Measurements from ENCODE around the gene LCLAT1. TPM values are rescaled to one million over a fixed set of nuclear protein-coding genes. Genes with fewer than 3 reads are reported as not detected.

Gene LCLAT1
- total and polyA plus RNA-seq, 2 of the 4 experiments (the other 2 are of a cell fraction) = 7.5 to 11.5 TPM

- H3K9me1 ChIP-seq (ENCODE audit: insufficient read depth, low read length) = peaks cover 8% of the 10 kb centered on the region
- H3K4me2 ChIP-seq (ENCODE audit: low read depth, low read length) = peak overlapping the region; percentile 60
- peaks cover 20% of the 10 kb centered on the region for H3K4me1 ChIP-seq (ENCODE audit: control insufficient read depth, insufficient read depth, low read length)
- H3K14ac ChIP-seq (replicated peaks; ENCODE audit: low read depth, low read length) = peak overlapping the region; percentile 79
- H4K8ac ChIP-seq (ENCODE audit: low read depth in 2 of 2, low read length in 2 of 2) = peak overlapping the region; percentile 29 to 88; a peak in 3 of 4 replicates
- H2BK15ac ChIP-seq (ENCODE audit: low read depth, low read length) = peak overlapping the region; percentile 52; the same call in 2 of the 3 replicates
- no peaks in the 10 kb centered on the region for H3K27me3 ChIP-seq (ENCODE audit: control insufficient read depth, insufficient read depth, low read length)
- BruUV-seq (replicated peaks) = no TSS peak
- in situ Hi-C loops (cut with MboI; ENCODE audit: low sequenced_read_pairs) (no loop called here), dilution Hi-C loops (cut with HindIII; ENCODE audit: low sequenced_read_pairs, unreplicated experiment) (no loop called here), intact Hi-C loops (cut with micrococcal nuclease) (no loop called here)
- no peaks in the 10 kb centered on the region for H4K20me1 ChIP-seq (ENCODE audit: insufficient read depth, low read length)
- H3K4ac ChIP-seq (ENCODE audit: low read depth, low read length) = peak overlapping the region; percentile 91
- H3K9me3 ChIP-seq (ENCODE audit: control insufficient read depth, insufficient read depth, low read length) = no peaks in the 10 kb centered on the region
- H3K18ac ChIP-seq (ENCODE audit: low read depth, low read length) = peak overlapping the region; percentile 85
- H3K9ac ChIP-seq (ENCODE audit: low read depth, low read length) = peak overlapping the region; percentile 41
- H3K27ac ChIP-seq (ENCODE audit: insufficient read depth, low read length) = peak overlapping the region; percentile 87
- H2AFZ ChIP-seq (replicated peaks; ENCODE audit: low read length, poor library complexity) = peak overlapping the region; percentile 56
- ATAC-seq (ENCODE audit: low read depth) = peak; percentile 66
- peak overlapping the region; percentile 99; the same call in 1 of the 2 replicates for H3K56ac ChIP-seq (ENCODE audit: extremely low read depth, insufficient read depth, low read length)
- peak overlapping the region; percentile 91 for H2BK20ac ChIP-seq (ENCODE audit: low read depth, low read length)
- 78% methylated on average over 4 of the region's 8 CpGs; no CpG with 5 or more reads in 1 of the 2 experiments for WGBS, 2 experiments (ENCODE audit: extremely low coverage in 2 of 2, insufficient read length in 1 of 2)
- peak overlapping the region; percentile 77; the same call in 1 of the 2 replicates for H3K23ac ChIP-seq (ENCODE audit: low read depth, low read length)
- DNase-seq = peak; percentile 42
- no peak overlapping the region for H3K4me3 ChIP-seq (ENCODE audit: insufficient read depth, low read depth, low read length)
- ChIA-PET CTCF (interaction anchor here (0.7 to 1.4 kb wide), 4 partner anchors 10 to 258 kb away, joined by 3 to 4 read pairs (median 3); no protein-coding TSS in a partner anchor), POLR2A (ENCODE audit: unreplicated experiment) (interaction anchor here (0.5 to 0.8 kb wide), 4 partner anchors 13 to 163 kb away, joined by 3 to 4 read pairs (median 4); no protein-coding TSS in a partner anchor)
- peak overlapping the region; percentile 78 for H4K5ac ChIP-seq (ENCODE audit: low read depth, low read length)
- H2BK5ac ChIP-seq (ENCODE audit: low read depth, low read length, poor library complexity, severe bottlenecking) = peak overlapping the region; percentile 82
- no peaks in the 10 kb centered on the region for H3K36me3 ChIP-seq (ENCODE audit: control insufficient read depth, insufficient read depth, low read length)
- TF ChIP-seq POLR2A (IDR thresholded peaks at IDR 0.05; ENCODE audit: low read depth, low read length) (no peak), CHD1 (IDR thresholded peaks at IDR 0.05; ENCODE audit: low read depth, low read length) (no peak), BHLHE40 (IDR thresholded peaks at IDR 0.05; ENCODE audit: low read depth, low read length) (no peak), MAFK (IDR thresholded peaks at IDR 0.05; ENCODE audit: low read depth, low read length) (no peak), NFE2L2 (IDR thresholded peaks at IDR 0.05; ENCODE audit: low read depth, low read length) (no peak)
- TF ChIP-seq, protein P1, sequence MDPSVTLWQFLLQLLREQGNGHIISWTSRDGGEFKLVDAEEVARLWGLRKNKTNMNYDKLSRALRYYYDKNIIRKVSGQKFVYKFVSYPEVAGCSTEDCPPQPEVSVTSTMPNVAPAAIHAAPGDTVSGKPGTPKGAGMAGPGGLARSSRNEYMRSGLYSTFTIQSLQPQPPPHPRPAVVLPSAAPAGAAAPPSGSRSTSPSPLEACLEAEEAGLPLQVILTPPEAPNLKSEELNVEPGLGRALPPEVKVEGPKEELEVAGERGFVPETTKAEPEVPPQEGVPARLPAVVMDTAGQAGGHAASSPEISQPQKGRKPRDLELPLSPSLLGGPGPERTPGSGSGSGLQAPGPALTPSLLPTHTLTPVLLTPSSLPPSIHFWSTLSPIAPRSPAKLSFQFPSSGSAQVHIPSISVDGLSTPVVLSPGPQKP (IDR thresholded peaks at IDR 0.05; ENCODE audit: borderline replicate concordance, low read depth, low read length) = no peak
- H2AK9ac ChIP-seq (replicated peaks; ENCODE audit: low read depth, low read length, poor library complexity) = peak overlapping the region; percentile 19
- peak overlapping the region; percentile 87 for H4K91ac ChIP-seq (ENCODE audit: insufficient read depth, low read depth, low read length)
- H2AK5ac ChIP-seq (ENCODE audit: low read depth, low read length) = peak overlapping the region; percentile 84; the same call in 1 of the 2 replicates
- no peaks in the 10 kb centered on the region; a peak in 1 of 4 replicates for H3K79me1 ChIP-seq (ENCODE audit: low read depth in 1 of 2, low read length in 2 of 2)
- peak overlapping the region; percentile 87 for H2BK120ac ChIP-seq (ENCODE audit: low read depth, low read length)
Measured at GRCh38 chr2:30422444-30423040, 24.5 kb upstream of the LCLAT1 start.
